ENCODE measurements around the gene GSDMA. TPM values are rescaled to one million over a fixed set of nuclear protein-coding genes. Genes with fewer than 3 reads are reported as not detected.

The GSDMA gene
- total RNA-seq, 1 donor: 0.94 TPM

- Histone ChIP-seq H3K9me3 (ENCODE audit: low read depth, low read length) (no peaks in the 10 kb centered on the region), H3K4me1 (ENCODE audit: insufficient read depth, low read length) (peaks cover 73% of the 10 kb centered on the region)
Measured at GRCh38 chr17:39926588-39927100, 36.2 kb upstream of the GSDMA start.

GRCh38 chr17:39927101-39927928 lies 35.5 kb upstream of the GSDMA start, which contains the start of the genes LRRC3C and ORMDL3:
LRRC3C (plus strand) TSS chr17:39927732; CDS start chr17:39941524, 13,792 bp downstream.
ORMDL3 (minus strand) TSS chr17:39927601; CDS start chr17:39924203, 3,398 bp downstream.
- H3K4me3 ChIP-seq (ENCODE audit: low read length): peak within 1 kb of the TSS; percentile 63
- H3K4me1 ChIP-seq (ENCODE audit: insufficient read depth, low read length): peaks cover 67% of the 10 kb centered on the region
- no peaks in the 10 kb centered on the region for H3K9me3 ChIP-seq (ENCODE audit: low read depth, low read length)
- no peaks in the 10 kb centered on the region for H3K27me3 ChIP-seq (ENCODE audit: insufficient read depth, low read length)

More at GRCh38 chr17:39926588-39927100, 36.2 kb upstream of the GSDMA start:
- Histone ChIP-seq H3K27me3 (ENCODE audit: insufficient read depth, low read length) (no peaks in the 10 kb centered on the region), H3K4me3 (ENCODE audit: low read length) (peak overlapping the region; percentile 63)

- Histone ChIP-seq H3K27me3 (ENCODE audit: insufficient read depth, low read length) (no peaks in the 10 kb centered on the region), H3K4me1 (ENCODE audit: insufficient read depth, low read length) (peaks cover 58% of the 10 kb centered on the region), H3K9me3 (ENCODE audit: low read depth, low read length) (no peaks in the 10 kb centered on the region), H3K4me3 (ENCODE audit: low read length) (peak overlapping the region; percentile 63)
Measured at GRCh38 chr17:39927929-39928857, 34.6 kb upstream of the GSDMA start.

- Histone ChIP-seq H3K27me3 (ENCODE audit: insufficient read depth, low read length) (no peaks in the 10 kb centered on the region), H3K9me3 (ENCODE audit: low read depth, low read length) (no peaks in the 10 kb centered on the region), H3K4me1 (ENCODE audit: insufficient read depth, low read length) (peaks cover 49% of the 10 kb centered on the region), H3K4me3 (ENCODE audit: low read length) (no peak overlapping the region)
Measured at GRCh38 chr17:39928858-39929645, 33.8 kb upstream of the GSDMA start.

- Histone ChIP-seq H3K27me3 (ENCODE audit: insufficient read depth, low read length) (no peaks in the 10 kb centered on the region), H3K4me3 (ENCODE audit: low read length) (no peak overlapping the region), H3K9me3 (ENCODE audit: low read depth, low read length) (no peaks in the 10 kb centered on the region), H3K4me1 (ENCODE audit: insufficient read depth, low read length) (peaks cover 42% of the 10 kb centered on the region)
Measured at GRCh38 chr17:39929646-39930407, 33.0 kb upstream of the GSDMA start.

- no peaks in the 10 kb centered on the region for H3K27me3 ChIP-seq (ENCODE audit: insufficient read depth, low read length)
- H3K4me3 ChIP-seq (ENCODE audit: low read length): no peak overlapping the region
- H3K9me3 ChIP-seq (ENCODE audit: low read depth, low read length): no peaks in the 10 kb centered on the region
- H3K4me1 ChIP-seq (ENCODE audit: insufficient read depth, low read length): peaks cover 7% of the 10 kb centered on the region
Measured at GRCh38 chr17:39933912-39934311, 28.9 kb upstream of the GSDMA start.

- Histone ChIP-seq H3K27me3 (ENCODE audit: insufficient read depth, low read length) (no peaks in the 10 kb centered on the region), H3K9me3 (ENCODE audit: low read depth, low read length) (no peaks in the 10 kb centered on the region), H3K4me3 (ENCODE audit: low read length) (no peak overlapping the region), H3K4me1 (ENCODE audit: insufficient read depth, low read length) (peaks cover 8% of the 10 kb centered on the region)
Measured at GRCh38 chr17:39934324-39934723, 28.5 kb upstream of the GSDMA start.

GRCh38 chr17:39935909-39936308 lies 26.9 kb upstream of the GSDMA start:
- no peaks in the 10 kb centered on the region for H3K9me3 ChIP-seq (ENCODE audit: low read depth, low read length)
- no peak overlapping the region for H3K4me3 ChIP-seq (ENCODE audit: low read length)
- no peaks in the 10 kb centered on the region for H3K27me3 ChIP-seq (ENCODE audit: insufficient read depth, low read length)
- H3K4me1 ChIP-seq (ENCODE audit: insufficient read depth, low read length): peaks cover 11% of the 10 kb centered on the region

GRCh38 chr17:39937447-39937846 lies 25.4 kb upstream of the GSDMA start:
- no peaks in the 10 kb centered on the region for H3K9me3 ChIP-seq (ENCODE audit: low read depth, low read length)
- no peaks in the 10 kb centered on the region for H3K27me3 ChIP-seq (ENCODE audit: insufficient read depth, low read length)
- no peak overlapping the region for H3K4me3 ChIP-seq (ENCODE audit: low read length)
- peaks cover 11% of the 10 kb centered on the region for H3K4me1 ChIP-seq (ENCODE audit: insufficient read depth, low read length)

- Histone ChIP-seq H3K27me3 (ENCODE audit: insufficient read depth, low read length) (no peaks in the 10 kb centered on the region), H3K9me3 (ENCODE audit: low read depth, low read length) (no peaks in the 10 kb centered on the region), H3K4me3 (ENCODE audit: low read length) (no peak overlapping the region), H3K4me1 (ENCODE audit: insufficient read depth, low read length) (peaks cover 11% of the 10 kb centered on the region)
Measured at GRCh38 chr17:39938140-39938869, 24.5 kb upstream of the GSDMA start.

- H3K27me3 ChIP-seq (ENCODE audit: insufficient read depth, low read length): no peaks in the 10 kb centered on the region
- peaks cover 11% of the 10 kb centered on the region for H3K4me1 ChIP-seq (ENCODE audit: insufficient read depth, low read length)
- H3K4me3 ChIP-seq (ENCODE audit: low read length): no peak overlapping the region
- no peaks in the 10 kb centered on the region for H3K9me3 ChIP-seq (ENCODE audit: low read depth, low read length)
Measured at GRCh38 chr17:39939106-39939505, 23.7 kb upstream of the GSDMA start.

- Histone ChIP-seq H3K4me3 (ENCODE audit: low read length) (no peak overlapping the region), H3K4me1 (ENCODE audit: insufficient read depth, low read length) (peaks cover 11% of the 10 kb centered on the region), H3K9me3 (ENCODE audit: low read depth, low read length) (no peaks in the 10 kb centered on the region), H3K27me3 (ENCODE audit: insufficient read depth, low read length) (no peaks in the 10 kb centered on the region)
Measured at GRCh38 chr17:39939588-39940419, 23.0 kb upstream of the GSDMA start.

Data from mononuclear cell (primary cell).